HEK293T (cell line): ENCODE results near the gene PPP1R12C.

Experiments
- BHLHE40 ChIP-seq: fragments of 450-650 bp; IDR thresholded peaks from 2 replicates; pipeline ENCODE4 v1.6.1; 2016; ENCODE audit warnings: mild to moderate bottlenecking, moderate library complexity, borderline replicate concordance
- FOXA1 ChIP-seq: fragments of 450-650 bp; IDR thresholded peaks from 2 replicates; pipeline ENCODE4 v1.6.1; 2016; ENCODE audit warnings: mild to moderate bottlenecking
- FOXK2 ChIP-seq: fragments of 450-650 bp; IDR thresholded peaks from 2 replicates; pipeline ENCODE4 v1.6.1; 2016; ENCODE audit warnings: mild to moderate bottlenecking
- FOXM1 ChIP-seq: fragments of 450-650 bp; IDR thresholded peaks from 2 replicates; pipeline ENCODE4 v1.6.1; 2017; ENCODE audit warnings: mild to moderate bottlenecking, borderline replicate concordance
- LEF1 ChIP-seq: fragments of 450-650 bp; IDR thresholded peaks from 2 replicates; pipeline ENCODE4 v1.6.1; 2017; ENCODE audit warnings: mild to moderate bottlenecking, borderline replicate concordance
- SUZ12 ChIP-seq: fragments of 450-650 bp; IDR thresholded peaks from 2 replicates; pipeline ENCODE4 v1.6.1; 2016; ENCODE audit warnings: mild to moderate bottlenecking
- TARDBP ChIP-seq: fragments of 450-650 bp; IDR thresholded peaks from 2 replicates; pipeline ENCODE4 v1.6.1; 2016
- ZNF384 ChIP-seq: fragments of 450-650 bp; IDR thresholded peaks from 2 replicates; pipeline ENCODE4 v1.6.1; 2016

GRCh38 chr19:55063492-55063843, 54.0 kb downstream of the PPP1R12C start:
- TF ChIP-seq BHLHE40 (no peak), TARDBP (no peak), FOXM1 (no peak), FOXA1 (no peak), FOXK2 (no peak), LEF1 (no peak), ZNF384 (no peak), SUZ12 (no peak)
